ENCODE measurements around the gene DSN1. TPM values are rescaled to one million over a fixed set of nuclear protein-coding genes. Genes with fewer than 3 reads are reported as not detected.

The DSN1 gene
- total RNA-seq, 6 experiments from 2014 or later = 8.6 to 15.7 (median 14.0) TPM

DNA sequence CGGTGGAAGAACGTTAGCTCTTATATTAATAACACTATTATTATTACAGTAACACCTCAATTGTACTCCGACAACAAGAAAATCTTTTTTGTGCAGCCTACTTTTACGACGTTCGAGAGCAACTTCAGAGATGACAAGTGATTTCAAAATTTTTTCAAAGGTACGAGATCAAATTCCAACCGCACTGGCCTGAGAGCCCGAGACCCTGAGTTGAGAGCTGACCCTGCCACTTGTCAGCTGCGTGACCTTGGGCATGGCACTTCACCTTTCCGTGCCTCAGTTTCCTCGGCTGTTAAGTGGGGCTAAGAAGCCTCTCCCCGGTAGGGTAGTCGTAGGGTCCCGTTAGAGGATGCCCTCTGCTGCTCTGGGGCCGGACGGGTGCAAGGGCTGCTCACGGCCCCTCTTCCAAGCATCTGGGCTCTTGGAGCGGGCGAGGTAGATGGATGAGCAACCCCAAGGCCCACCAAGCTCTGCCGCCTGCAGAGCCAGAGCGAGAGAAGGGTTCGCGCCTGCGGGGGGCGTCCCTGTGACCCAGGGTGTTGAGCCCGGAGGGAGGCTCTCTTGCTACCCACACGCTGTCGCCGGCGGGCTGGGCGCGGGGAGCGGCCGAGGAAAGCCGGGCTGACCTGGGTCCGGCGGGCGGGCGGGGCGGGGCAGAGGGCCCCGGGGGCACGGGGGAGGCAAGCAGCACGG lies 28.2 kb downstream of the DSN1 start:
- DNase-seq = no peak
- TF ChIP-seq, protein P1, sequence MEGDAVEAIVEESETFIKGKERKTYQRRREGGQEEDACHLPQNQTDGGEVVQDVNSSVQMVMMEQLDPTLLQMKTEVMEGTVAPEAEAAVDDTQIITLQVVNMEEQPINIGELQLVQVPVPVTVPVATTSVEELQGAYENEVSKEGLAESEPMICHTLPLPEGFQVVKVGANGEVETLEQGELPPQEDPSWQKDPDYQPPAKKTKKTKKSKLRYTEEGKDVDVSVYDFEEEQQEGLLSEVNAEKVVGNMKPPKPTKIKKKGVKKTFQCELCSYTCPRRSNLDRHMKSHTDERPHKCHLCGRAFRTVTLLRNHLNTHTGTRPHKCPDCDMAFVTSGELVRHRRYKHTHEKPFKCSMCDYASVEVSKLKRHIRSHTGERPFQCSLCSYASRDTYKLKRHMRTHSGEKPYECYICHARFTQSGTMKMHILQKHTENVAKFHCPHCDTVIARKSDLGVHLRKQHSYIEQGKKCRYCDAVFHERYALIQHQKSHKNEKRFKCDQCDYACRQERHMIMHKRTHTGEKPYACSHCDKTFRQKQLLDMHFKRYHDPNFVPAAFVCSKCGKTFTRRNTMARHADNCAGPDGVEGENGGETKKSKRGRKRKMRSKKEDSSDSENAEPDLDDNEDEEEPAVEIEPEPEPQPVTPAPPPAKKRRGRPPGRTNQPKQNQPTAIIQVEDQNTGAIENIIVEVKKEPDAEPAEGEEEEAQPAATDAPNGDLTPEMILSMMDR (IDR thresholded peaks at IDR 0.05) = peak; percentile 29; the same call in 1 of the 2 replicates
- Mint-ChIP-seq H3K4me1 (ENCODE audit: low read depth) (peaks cover 24% of the 10 kb centered on the region), H3K4me3 (peak overlapping the region; percentile 90), H3K27ac (peak overlapping the region; percentile 51), H3K9me3 (no peaks in the 10 kb centered on the region), H3K27me3 (ENCODE audit: insufficient read depth) (no peaks in the 10 kb centered on the region), H3K36me3 (ENCODE audit: low read depth) (no peaks in the 10 kb centered on the region)

DNA sequence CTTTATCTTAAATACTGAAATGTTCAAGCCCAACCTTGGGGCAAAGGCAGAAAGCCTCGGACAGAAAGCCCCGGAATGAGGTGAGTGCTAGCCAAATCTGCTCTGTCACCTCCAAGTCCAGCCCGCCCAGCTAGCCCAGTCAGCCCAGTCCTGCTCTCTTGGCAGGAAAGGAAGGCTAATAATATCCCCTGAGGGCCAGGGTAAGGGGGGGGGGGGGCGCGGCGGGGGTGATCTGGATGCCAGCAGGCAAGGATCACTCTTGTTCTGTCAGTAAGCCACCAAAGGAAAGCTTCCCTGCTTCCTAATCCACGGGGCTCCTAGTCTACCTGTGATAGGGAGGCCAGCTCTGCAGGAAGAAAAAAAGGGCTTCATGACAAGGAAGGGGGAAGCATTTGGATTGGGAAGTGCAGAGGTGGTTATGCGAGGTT lies 28.8 kb downstream of the DSN1 start:
- no peaks in the 10 kb centered on the region for H3K27me3 Mint-ChIP-seq (ENCODE audit: insufficient read depth)

DNA sequence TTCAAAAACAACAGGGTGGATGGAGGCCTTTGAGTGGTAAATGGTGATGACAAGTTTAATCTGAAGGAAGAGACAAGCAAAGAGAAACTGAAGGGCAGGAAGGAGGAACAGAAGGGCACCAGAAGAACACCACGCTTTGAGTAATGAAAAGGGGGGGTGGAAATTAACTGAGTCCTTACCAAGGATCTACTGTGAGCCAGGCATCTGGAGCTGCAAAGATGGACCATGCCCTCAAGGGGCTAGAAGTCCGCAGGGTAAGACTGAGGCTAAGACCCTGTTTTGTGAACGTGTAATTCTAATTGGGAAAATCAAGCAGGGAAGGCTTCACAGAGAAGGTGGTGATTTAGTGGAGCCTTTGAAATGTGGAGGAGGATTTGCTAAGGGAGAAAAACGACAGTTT lies 29.3 kb downstream of the DSN1 start:
- peak overlapping the region; percentile 82 for H3K27ac Mint-ChIP-seq
- TF ChIP-seq, protein P1 (IDR thresholded peaks at IDR 0.05) = no peak
- H3K9me3 Mint-ChIP-seq = no peaks in the 10 kb centered on the region
- DNase-seq = no peak
- H3K4me1 Mint-ChIP-seq (ENCODE audit: low read depth) = peaks cover 24% of the 10 kb centered on the region
- no peaks in the 10 kb centered on the region for H3K36me3 Mint-ChIP-seq (ENCODE audit: low read depth)
- peak overlapping the region; percentile 90 for H3K4me3 Mint-ChIP-seq
- no peaks in the 10 kb centered on the region for H3K27me3 Mint-ChIP-seq (ENCODE audit: insufficient read depth)

More for the DNA sequence above, 28.8 kb downstream of the DSN1 start:
- TF ChIP-seq, protein P1 (IDR thresholded peaks at IDR 0.05) = no peak
- no peaks in the 10 kb centered on the region for H3K9me3 Mint-ChIP-seq
- no peaks in the 10 kb centered on the region for H3K36me3 Mint-ChIP-seq (ENCODE audit: low read depth)
- peak overlapping the region; percentile 90 for H3K4me3 Mint-ChIP-seq
- DNase-seq = peak; percentile 47
- H3K27ac Mint-ChIP-seq = peak overlapping the region; percentile 82
- H3K4me1 Mint-ChIP-seq (ENCODE audit: low read depth) = peaks cover 24% of the 10 kb centered on the region

DNA sequence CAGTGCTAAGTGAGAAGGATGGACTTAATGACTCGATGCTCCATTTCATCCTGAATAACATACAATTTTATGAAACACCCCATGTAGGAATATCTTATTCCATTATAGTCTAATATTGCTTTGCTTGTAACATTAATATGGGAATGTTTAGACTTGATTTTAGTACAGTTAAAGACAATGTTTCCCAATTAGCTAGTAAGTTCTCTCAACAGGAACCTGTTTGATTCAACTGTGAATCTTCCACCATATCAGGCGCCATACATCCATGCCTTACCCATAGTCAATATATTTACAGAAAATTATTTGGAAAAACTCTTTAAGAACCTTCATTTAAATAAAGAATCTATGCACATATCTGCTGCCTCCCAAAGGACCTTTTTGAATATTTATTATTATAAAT lies 31.0 kb downstream of the DSN1 start:
- Mint-ChIP-seq H3K36me3 (ENCODE audit: low read depth) (no peaks in the 10 kb centered on the region), H3K9me3 (no peaks in the 10 kb centered on the region), H3K4me3 (no peak overlapping the region), H3K27me3 (ENCODE audit: insufficient read depth) (no peaks in the 10 kb centered on the region), H3K27ac (no peak overlapping the region), H3K4me1 (ENCODE audit: low read depth) (peaks cover 24% of the 10 kb centered on the region)
- TF ChIP-seq, protein P1 (IDR thresholded peaks at IDR 0.05) = no peak
- no peak for DNase-seq

DNA sequence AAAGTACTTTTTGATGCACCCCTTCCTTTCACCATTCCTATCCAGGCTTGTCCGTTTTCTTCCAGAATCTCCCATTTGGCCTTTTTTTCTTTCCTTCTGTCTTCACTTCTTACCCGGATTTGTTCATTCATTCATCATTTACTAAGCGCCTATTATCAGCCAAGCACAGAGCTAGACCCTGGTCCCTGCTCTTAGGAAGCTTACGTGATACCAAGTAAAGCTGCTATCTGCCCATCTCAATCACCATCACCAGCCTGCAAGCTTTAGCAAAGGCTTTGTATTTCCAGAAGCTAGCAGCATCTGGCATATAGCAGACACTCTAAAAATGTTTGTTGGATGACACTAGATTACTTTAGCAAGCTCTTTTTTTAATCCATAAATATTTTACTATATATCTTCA lies 32.5 kb downstream of the DSN1 start:
- no peak for DNase-seq
- Mint-ChIP-seq H3K27ac (no peak overlapping the region), H3K27me3 (ENCODE audit: insufficient read depth) (no peaks in the 10 kb centered on the region), H3K4me3 (no peak overlapping the region), H3K4me1 (ENCODE audit: low read depth) (peaks cover 17% of the 10 kb centered on the region), H3K9me3 (no peaks in the 10 kb centered on the region), H3K36me3 (ENCODE audit: low read depth) (no peaks in the 10 kb centered on the region)
- TF ChIP-seq, protein P1 (IDR thresholded peaks at IDR 0.05) = no peak
